GM21367 (cell line): ENCODE results near the gene SOX8.

ENCODE experiments used
- ATAC-seq: cut with Tn5 transposase; IDR thresholded peaks from one replicate; pipeline ENCODE4 v1.9.1; 2021; ENCODE audit not compliant: unreplicated experiment

Gene SOX8

GRCh38 chr16:972316-973002, 9.1 kb upstream of the SOX8 start:
- no peak for ATAC-seq

GRCh38 chr16:973366-973765, 8.2 kb upstream of the SOX8 start:
- ATAC-seq = no peak

- ATAC-seq = no peak
Measured at GRCh38 chr16:974001-974601, 7.5 kb upstream of the SOX8 start.

- ATAC-seq = no peak
Measured at GRCh38 chr16:974611-975261, 6.8 kb upstream of the SOX8 start.

- ATAC-seq = no peak
Measured at GRCh38 chr16:975291-975690, 6.3 kb upstream of the SOX8 start.

GRCh38 chr16:976389-976931, 5.1 kb upstream of the SOX8 start:
- ATAC-seq = no peak

GRCh38 chr16:977081-977701, 4.4 kb upstream of the SOX8 start:
- no peak for ATAC-seq

GRCh38 chr16:977896-978295, 3.7 kb upstream of the SOX8 start:
- ATAC-seq = no peak

GRCh38 chr16:978403-978802, 3.2 kb upstream of the SOX8 start:
- no peak for ATAC-seq

GRCh38 chr16:979147-979546, 2.4 kb upstream of the SOX8 start:
- no peak for ATAC-seq

- ATAC-seq = no peak
Measured at GRCh38 chr16:979859-980594, 1.5 kb upstream of the SOX8 start.

GRCh38 chr16:980595-980854, 1.0 kb upstream of the SOX8 start:
- no peak for ATAC-seq

GRCh38 chr16:982145-983043, 824 bp downstream of the SOX8 start:
- no peak for ATAC-seq

- no peak for ATAC-seq
Measured at GRCh38 chr16:983044-984030, 1.8 kb downstream of the SOX8 start.

GRCh38 chr16:984121-984694, 2.6 kb downstream of the SOX8 start:
- ATAC-seq = no peak

GRCh38 chr16:984736-985636, 3.4 kb downstream of the SOX8 start:
- no peak for ATAC-seq

- no peak for ATAC-seq
Measured at GRCh38 chr16:985646-986400, 4.3 kb downstream of the SOX8 start.
